Fibroblast of the conjunctiva (primary cell): Measurements from ENCODE around the gene MRPS6.

Experiments
- DNase-seq: peaks from one replicate; pipeline ENCODE4 v3.0.0-alpha.2; 2010; ENCODE audit warnings: low read depth

MRPS6 gene

GRCh38 chr21:34073032-34073748 lies at the start of gene MRPS6, which contains the start of gene SLC5A3:
TSS of gene MRPS6 (plus strand) at chr21:34073578. CDS start at chr21:34073701, 123 bp downstream.
TSS of gene SLC5A3 (plus strand) at chr21:34073578. CDS start at chr21:34095199, 21,621 bp downstream.
- DNase-seq = peak; percentile 61

GRCh38 chr21:34023691-34024373 lies 49.5 kb upstream of the MRPS6 start:
- DNase-seq = no peak

GRCh38 chr21:34024374-34024693 lies 49.0 kb upstream of the MRPS6 start:
- DNase-seq = no peak

- DNase-seq = no peak
Observed at GRCh38 chr21:34027721-34028461, 45.5 kb upstream of the MRPS6 start.

GRCh38 chr21:34029743-34030528 lies 43.4 kb upstream of the MRPS6 start:
- peak; percentile 84 for DNase-seq

GRCh38 chr21:34031835-34032370 lies 41.5 kb upstream of the MRPS6 start:
- no peak for DNase-seq

GRCh38 chr21:34034369-34035014 lies 38.9 kb upstream of the MRPS6 start:
- no peak for DNase-seq

- no peak for DNase-seq
Observed at GRCh38 chr21:34035619-34036354, 37.6 kb upstream of the MRPS6 start.

GRCh38 chr21:34037009-34037795 lies 36.2 kb upstream of the MRPS6 start:
- no peak for DNase-seq

- no peak for DNase-seq
Observed at GRCh38 chr21:34039678-34040382, 33.5 kb upstream of the MRPS6 start.

GRCh38 chr21:34042735-34043134 lies 30.6 kb upstream of the MRPS6 start:
- DNase-seq = no peak

GRCh38 chr21:34043333-34043732 lies 30.0 kb upstream of the MRPS6 start:
- no peak for DNase-seq

GRCh38 chr21:34046917-34047316 lies 26.5 kb upstream of the MRPS6 start:
- no peak for DNase-seq

GRCh38 chr21:34047835-34048234 lies 25.5 kb upstream of the MRPS6 start:
- DNase-seq = no peak

- no peak for DNase-seq
Observed at GRCh38 chr21:34052171-34052570, 21.2 kb upstream of the MRPS6 start.

GRCh38 chr21:34054259-34054658 lies 19.1 kb upstream of the MRPS6 start:
- DNase-seq = no peak

GRCh38 chr21:34055615-34056014 lies 17.8 kb upstream of the MRPS6 start:
- no peak for DNase-seq

GRCh38 chr21:34061983-34062382 lies 11.4 kb upstream of the MRPS6 start:
- no peak for DNase-seq

GRCh38 chr21:34065027-34065426 lies 8.4 kb upstream of the MRPS6 start:
- DNase-seq = no peak
